HL-60/S4 treated with phorbol 12-myristate 13-acetate at 8.2 ng/mL for 4 days and 3 days (cell line): ENCODE measurements around the gene NOTCH3.

Source experiments
- in situ Hi-C: fragments of 300-500 bp; cut with MboI; formaldehyde crosslinking; loops from 2 replicates; pipeline ENCODE4 v1.15.0; 2022; ENCODE audit warnings: low sequenced_read_pairs

NOTCH3 gene

DNA sequence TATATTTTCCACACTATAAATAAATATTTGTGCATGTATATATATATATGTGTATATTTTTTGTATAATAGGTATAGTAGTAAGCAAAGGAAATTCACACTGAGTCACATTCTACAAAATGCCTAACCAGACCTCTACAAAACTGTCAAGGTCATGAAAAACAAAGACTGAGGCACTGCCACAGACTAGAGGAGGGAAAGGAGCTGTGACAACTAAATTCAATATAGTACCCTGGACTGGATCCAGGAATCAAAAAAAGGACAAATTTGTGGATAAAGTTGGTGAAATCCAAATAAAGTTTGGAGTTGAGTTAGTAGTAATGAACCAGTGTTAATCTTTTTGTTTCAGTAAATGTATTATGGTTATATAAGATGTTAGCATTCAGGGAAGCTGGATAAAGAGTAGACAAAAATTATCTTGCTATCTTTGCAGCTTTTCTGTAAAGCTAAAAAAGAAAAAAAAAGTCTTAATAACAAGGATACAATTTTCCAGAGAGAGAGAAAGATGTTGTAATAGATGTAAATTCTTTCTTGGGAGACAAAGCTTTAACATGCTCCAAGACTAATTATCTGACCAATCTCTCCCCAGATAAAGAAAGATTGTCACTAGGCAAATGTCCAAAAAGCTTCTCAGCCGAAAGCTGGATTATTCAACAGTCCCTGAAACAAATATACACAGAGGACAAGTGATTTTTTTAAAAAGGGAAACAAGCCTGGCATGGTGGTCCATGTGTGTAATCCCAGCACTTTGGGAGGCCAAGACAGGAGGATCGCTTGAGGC, 74.5 kb downstream of the NOTCH3 start:
- in situ Hi-C loops, result no loop called here

DNA sequence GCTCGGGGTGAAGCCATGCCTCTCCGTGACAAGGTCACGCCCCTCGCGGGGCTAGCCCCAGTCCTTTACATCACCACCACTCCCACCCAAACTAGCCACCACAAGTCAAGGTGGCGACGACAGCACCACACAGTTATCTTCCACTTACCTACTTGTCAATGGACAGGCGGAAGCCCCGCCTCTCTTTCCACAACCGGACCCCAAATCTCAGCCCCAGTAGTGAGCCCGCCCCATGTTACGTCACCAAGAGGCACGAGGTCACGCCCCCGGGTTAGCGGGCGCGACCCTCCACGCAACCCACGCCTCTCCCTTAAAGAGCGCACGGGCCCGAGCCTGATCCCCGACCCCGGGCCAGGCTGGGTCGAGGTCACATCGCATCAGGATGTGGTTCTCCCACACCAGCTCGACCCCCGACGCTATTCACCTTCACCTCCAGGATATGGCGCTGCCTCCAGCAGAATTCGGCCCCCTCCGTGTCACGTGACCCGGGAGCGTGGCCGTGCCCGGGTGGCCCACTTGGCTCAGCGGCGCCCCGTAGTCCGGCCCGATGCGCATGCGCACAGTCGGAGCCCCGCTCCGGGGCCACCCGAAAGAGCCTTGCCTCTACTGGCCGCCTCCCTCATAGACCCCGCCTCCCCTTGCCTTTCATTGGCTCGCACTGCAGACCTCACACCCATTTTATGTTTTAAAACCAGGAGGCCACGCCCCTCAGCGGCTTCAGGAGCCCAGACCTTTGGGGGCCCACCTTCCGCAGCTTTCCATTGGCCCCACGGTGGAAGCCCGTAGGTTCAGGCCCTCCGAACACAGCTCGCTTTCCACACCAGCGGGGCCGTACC, 75.3 kb downstream of the NOTCH3 start:
- in situ Hi-C loops, result no loop called here

DNA sequence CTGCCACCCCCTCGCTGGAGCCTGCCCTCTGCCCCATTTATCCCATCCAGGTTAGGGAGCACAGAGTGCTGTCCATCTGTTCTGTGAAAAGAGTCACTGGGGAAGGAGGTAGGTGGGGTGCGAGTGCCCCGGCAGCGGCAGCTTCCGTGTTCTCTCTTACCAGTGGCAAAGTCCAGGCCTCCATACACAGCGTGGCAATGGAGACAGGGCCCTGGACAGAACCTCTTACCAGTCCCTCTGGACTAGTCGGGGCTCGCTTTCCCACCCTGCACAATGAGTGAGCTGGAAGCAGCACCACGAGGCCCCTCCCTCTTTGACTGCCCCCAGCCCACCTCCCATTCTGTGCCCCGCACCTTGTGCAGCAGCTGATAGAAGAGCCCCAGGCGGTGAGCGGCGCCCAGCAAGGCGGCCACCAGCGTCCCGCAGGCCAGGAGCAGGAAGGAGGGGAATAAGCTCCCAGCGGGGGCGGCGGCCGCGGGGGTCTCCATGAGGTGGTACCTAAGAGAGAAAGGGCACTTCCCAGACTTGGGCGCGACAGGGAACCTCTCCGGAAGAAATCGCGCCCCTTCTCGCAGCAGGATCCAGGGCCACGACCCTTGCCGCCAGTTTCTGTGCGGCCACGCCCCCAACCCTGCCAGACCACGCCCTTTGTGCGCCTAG, 76.1 kb downstream of the NOTCH3 start:
- in situ Hi-C loops, result no loop called here

DNA sequence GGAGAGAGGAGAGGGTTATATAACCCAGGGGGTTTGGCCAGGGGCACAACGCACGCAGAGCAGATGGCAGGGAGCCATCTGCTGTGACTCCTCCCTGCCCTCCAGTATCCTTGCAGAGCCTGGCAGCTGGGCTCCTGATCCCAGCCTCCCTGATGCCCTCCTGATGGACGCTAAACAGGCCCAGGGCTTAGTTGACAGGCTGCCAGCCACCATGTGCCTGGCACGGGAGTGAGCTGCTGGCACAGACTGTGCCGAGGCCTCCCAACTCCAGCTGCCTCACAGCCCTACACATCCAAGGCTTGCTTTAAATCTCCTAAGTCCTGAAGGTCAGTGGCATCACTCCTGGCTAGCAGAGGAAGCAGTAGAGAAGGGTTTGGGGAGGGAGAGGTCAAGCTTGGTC, 76.9 kb downstream of the NOTCH3 start:
- in situ Hi-C loops, result no loop called here

DNA sequence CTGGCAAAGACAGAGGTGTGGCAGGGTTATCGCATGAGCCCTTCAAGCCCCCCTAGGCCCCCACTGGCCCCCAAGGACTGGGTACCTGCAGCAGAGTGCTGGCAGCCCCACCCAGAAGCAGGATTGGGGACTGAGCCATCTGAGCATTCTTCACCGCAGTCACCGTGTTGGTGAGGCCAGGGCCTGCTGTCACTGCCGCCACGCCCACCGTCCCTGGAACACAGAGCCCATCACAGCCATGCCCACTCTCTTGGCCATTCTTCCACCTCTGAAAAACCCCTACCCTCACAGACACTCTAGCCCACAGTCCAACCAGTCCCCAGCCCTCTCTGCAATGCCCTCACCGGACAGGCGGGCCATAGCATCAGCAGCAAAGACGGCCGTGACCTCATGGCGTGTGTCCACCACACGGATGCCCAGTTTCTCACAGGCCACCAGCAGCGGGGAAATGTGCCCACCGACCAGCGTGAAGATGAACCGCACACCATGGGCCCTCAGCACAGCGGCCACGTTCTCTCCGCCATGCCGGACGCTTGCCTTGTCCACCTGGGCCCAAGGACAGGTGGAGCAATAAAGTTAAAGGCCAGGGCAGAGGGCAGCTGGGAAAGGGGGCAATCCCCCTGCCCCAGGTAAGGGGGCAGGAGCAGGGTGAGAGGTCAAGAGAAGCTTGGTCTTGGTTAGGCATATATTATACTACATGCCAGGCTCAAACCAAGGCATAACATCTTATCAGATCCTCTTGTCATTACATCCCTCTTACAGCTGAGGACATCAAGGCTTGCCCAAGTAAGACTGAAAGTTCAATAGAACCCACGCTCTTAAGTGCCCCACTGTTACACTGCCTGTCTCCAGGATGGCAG, 77.5 kb downstream of the NOTCH3 start:
- in situ Hi-C loops, result no loop called here

DNA sequence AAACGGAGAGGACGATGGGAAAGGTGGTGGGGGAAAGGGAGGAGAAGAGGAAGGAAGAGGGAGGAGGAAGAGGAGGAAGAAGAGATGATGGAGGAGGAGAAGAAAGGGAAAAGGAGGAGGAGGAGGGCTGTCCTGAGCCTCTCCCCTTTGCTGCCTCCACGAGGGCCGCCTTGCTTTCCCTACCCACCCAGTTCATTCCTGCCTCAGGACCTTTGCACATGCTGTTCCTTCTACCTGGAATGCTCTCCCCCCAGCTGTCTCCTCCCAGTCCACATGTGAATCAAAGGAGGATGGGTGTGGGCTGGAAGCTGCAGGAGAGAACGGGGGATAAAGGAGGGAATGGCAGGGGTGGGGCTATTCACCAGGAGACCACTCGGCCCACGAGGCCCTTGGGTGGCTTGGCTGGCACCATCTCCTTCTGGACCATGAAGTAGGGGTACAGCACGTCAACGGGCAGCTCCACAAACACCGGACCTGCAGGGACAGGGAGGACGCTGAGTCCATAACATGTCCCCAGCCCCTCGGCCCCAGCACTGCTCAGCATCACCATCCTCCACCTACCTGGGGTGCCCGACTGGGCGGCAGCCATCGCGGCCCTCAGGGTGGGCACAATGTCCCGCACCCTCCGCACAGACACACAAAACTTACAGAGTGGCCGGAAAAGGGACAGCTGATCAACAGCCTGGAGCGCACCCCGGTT, 78.3 kb downstream of the NOTCH3 start:
- in situ Hi-C loops, result no loop called here

DNA sequence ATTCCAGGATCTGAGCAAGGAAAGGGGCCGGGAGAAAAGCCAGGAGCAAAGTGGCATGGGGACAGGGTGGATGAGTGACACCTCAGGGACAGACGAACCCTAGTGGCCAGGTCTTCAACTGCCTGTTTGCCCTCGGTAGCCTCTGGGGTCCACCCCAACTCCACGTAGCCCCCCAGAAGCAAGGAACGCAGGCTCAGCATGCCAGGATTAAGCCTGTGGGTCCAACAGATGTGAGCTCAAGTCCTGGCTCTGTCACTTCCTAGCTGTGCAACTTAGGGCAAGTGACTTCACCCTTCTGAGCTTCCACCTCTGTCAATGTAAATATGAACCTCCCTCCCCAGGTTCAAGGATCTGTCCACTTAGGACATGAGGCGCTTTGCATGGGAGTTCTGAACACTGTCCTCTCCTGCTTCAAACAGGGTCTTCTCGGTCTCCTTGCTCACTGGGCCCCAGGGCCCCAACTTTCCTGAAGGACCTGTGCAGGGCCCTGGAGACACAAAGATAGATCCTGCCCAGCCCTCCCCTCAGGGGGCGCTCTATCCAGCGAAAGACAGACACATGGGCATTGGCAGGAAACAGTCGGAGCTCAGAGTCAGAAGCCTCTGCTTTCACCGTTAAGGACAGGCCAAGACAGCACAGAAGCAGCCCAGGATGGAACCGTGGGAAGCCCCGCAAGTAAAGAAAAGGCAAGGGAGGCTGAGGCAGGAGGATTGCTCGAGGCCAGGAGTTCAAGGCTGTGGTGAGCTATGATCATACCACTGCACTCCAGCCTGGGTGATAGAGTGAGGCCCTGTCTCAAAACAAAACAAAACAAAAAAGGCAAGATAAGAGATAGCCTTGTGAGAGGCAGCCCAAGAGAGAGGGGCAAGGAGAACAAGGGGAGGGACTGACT, 80.4 kb downstream of the NOTCH3 start:
- in situ Hi-C loops, result no loop called here

DNA sequence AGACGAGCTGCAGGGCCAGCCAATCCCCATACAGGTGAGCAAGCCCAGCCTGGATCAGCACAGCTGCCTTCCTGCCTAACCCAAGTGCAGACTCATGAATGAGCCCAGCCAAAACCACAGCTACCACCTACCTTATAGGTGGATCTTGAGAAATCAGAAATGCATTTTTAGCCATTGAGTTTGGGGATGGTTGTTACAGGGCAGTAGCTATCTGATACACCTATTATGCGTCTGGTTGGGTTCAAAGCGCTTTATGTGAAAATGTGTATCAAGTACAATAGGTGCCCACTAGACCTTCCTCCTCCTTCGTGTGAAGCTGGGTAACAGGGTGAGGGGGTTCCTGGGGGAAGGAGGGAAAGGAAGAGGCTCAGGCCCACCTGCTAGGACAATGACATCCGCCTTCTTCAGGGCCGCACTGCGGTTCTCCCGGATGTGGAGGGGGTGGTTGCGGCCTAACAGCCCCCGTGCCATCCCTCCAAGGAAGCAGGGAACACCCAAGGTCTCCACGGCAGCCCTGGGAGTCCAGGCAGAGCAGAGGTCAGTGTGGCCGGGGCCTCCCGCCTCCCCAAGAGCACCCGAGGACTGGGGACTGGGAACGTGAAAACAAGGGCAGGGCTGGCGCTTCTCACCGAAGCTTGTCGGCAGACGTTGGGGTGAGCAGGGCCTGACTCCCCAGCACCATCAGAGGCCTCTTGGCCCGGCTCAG, 81.9 kb downstream of the NOTCH3 start:
- in situ Hi-C loops, result no loop called here

DNA sequence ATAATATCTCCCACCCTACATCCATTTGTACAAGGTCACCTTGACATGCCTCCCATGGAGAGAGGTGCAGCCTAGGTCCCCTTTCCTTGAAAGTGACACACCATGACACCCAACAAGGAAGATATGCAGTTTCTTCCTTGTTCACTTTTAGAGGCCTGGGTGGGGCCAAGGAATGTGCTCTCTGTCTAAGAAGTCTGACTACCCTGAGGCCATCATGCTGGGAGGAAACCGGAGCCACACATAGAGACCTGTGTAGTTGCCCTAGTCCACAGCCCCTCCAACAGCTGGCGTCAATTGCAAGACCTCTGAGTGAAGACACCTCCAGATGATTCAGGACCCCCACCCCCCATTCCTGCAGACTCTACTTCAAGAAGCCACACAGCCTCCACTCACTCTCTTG, 82.5 kb downstream of the NOTCH3 start:
- in situ Hi-C loops, result no loop called here

DNA sequence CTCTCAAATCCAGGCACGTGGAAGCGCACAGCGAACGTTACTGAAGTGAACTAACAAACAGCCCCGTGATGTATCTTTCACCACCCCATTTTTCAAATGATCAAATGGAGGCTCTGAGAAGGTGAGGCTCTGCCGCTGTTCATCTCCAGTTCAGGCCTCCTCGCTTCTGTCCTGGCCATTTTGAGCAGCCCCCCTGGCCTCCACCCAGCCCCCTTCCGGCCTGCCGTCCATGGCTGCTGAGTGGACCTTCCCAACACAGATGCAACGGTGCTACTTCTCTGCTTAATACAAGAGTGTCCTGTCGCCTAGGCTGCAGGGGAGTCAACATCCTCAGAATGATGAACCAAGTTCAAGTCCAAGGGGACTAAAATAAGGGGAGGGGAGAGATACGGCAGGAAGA, 83.9 kb downstream of the NOTCH3 start:
- in situ Hi-C loops, result no loop called here

DNA sequence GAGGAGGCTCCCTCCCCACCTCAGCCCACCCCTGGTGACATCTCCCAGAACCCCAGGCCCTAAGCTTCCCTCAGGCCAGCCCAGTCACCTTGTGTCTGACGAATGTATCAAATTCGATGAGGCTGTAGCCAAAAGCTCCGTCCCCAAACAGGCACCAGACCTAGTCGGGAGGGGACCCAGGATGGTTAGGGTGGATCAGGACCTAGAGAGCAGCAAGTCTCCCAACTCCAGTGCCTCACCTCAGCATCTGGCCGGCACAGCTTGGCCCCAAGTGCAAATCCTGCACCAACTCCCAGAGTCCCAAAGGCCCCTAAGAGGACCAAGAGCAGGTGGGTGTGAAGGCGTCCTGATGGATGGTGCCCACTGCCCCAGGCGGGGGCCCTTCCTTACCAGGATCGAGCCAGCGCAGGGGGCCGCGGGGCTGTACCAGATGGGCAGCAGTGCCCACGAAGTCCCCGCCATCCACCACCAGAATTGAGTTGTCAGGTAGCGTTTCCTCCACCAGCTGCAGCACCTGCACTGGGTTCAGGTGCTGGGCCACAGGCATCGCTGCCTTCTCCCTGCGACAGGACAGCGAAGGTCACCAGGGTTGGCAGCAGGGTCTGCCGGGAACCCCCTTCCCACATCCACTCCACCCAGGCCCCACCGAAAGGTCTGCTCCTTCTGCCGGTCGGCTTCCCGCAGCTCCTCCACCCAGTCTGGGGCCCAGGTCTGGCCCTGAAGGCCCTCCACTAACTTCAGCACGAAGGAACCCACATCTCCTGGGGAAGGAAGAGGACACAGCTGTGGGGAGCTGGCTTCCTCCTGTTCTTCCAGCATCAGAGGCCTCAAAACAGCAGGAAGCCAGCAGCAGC, 84.8 kb downstream of the NOTCH3 start:
- in situ Hi-C loops, result no loop called here

DNA sequence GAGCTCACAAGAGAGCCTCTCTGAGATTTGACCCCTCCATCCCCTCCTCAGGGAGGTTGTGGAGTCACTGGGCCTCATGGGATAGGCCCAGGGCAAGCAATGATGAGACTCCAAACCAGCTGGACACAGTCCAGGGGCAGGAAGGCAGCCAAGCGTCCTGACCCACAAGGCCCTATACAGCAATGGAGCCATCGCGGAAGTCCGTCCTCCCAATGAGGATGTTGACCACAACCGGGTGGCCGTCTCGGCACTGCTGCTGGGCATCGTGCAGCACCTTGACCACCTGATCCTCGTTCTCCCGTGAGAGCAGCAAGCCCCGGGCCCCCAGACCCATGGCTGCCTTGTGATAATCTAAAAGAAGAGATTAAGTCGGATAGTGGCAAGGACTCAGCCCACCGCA, 85.7 kb downstream of the NOTCH3 start:
- in situ Hi-C loops, result no loop called here

DNA sequence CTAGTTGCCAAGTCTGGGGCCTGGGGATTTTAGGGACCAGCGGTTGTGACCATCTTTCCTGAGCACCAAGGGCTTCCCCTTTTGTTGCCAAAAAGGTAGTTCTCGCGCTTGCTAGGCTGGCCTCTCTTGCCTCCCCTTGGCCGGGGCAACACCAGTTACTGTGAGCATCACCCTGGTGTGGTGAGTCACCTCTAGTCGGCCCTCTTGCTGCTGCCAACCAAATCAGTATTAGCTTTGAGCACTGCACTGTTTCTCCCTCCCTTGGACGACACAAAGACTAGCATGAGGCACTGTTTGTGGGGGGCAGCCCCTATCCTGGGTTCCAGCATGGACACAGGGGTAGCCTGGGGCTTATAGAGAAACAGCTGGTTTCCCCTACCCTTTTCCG, 86.6 kb downstream of the NOTCH3 start:
- in situ Hi-C loops, result no loop called here

DNA sequence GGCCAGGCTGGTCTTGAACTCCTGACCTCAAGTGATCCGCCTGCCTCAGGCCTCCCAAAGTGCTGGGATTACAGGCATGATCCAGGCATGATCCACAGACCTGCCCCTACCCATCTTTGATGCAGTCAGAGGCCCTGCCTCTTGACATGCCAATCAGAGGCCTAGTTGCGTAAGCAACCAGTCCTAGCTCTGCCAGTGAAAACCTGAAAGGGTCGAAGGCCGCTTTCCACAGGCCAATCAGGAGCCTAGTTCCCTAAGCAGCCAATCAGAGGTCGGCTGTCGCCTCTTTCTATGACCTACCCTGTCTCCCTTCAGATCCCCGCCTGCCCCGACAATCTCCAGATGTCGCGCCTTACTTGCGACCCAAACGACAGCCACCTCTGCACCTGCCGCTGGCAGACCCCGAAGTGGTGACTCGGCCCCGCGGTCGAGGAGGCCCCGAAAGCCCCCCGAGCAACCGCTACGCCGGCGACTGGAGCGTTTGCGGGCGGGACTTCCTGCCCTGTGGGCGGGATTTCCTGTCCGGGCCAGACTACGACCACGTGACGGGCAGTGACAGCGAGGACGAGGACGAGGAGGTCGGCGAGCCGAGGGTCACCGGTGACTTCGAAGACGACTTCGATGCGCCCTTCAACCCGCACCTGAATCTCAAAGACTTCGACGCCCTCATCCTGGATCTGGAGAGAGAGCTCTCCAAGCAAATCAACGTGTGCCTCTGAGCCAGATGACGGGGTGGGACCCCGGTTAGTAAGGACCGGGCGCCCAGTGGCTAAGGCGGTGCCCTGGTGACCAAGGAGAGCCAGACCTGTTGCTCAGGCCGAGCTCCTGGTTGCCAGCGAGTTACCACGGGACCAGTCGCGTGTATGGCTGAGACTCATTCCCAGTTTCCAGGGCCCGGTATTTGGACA, 87.3 kb downstream of the NOTCH3 start:
- in situ Hi-C loops, result no loop called here

DNA sequence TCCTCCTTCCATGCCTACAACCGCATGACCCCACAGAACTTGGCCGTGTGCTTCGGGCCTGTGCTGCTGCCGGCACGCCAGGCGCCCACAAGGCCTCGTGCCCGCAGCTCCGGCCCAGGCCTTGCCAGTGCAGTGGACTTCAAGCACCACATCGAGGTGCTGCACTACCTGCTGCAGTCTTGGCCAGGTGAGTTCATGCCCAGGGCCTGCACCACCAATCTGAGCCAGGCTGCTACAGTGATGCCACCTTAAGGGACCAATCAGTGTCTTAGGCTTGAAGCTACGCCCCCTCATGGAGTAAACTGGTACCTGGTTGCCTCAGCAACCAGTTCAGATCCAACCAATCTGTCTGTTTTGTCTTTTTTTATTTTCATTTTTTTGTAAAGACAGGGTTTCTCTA, 88.4 kb downstream of the NOTCH3 start:
- in situ Hi-C loops, result no loop called here

DNA sequence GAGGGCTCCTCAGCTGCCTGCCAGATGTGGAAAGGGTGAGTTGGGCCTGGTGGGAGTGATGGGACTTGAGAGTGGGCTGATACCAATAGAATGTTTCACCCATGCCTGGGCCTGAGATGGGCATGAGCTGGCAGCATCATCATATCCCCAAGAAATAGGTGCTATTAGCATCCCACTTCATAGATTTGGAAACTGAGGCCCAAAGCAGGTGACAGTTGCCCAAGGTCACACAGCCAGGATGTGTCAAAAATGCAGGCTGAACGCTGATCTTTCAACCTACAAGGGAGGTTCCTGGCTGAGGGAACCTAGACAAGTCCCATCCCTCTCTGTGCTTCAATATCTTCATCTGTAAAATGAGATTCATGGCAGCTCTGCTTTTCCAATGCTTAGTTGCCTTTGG, 89.0 kb downstream of the NOTCH3 start:
- in situ Hi-C loops, result no loop called here

DNA sequence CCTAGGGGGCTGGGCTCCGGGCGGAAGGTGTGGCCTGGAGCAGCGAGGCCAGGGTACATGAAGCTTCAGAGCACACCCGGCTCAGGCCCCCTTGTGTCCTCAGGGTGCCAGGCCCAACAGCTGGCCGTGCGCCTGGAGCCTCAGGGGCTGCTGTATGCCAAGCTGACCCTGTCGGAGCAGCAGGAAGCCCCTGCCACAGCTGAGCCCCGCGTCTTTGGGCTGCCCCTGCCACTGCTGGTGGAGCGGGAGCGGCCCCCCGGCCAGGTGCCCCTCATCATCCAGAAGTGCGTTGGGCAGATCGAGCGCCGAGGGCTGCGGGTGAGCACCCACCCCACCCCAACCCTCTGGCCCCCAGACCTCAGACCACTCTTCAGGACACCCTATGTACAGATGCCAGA, 90.4 kb downstream of the NOTCH3 start:
- in situ Hi-C loops, result no loop called here
